ENCODE results near the gene CLCN1. TPM values are rescaled to one million over a fixed set of nuclear protein-coding genes. Genes with fewer than 3 reads are reported as not detected.

The CLCN1 gene
- total and polyA plus RNA-seq, 12 donors = under 0.01 to 0.32 (median 0.12) TPM; not detected in 8

- peaks cover 4 to 27% of the 10 kb centered on the region in 2 donors for H3K4me1 ChIP-seq (replicated peaks in 1 of 2)
- no peak overlapping the region for H3K27ac ChIP-seq
- intact Hi-C loops (cut with DNase I) = no loop called here
Observed at GRCh38 chr7:143285806-143286521, 29.9 kb upstream of the CLCN1 start.

DNA sequence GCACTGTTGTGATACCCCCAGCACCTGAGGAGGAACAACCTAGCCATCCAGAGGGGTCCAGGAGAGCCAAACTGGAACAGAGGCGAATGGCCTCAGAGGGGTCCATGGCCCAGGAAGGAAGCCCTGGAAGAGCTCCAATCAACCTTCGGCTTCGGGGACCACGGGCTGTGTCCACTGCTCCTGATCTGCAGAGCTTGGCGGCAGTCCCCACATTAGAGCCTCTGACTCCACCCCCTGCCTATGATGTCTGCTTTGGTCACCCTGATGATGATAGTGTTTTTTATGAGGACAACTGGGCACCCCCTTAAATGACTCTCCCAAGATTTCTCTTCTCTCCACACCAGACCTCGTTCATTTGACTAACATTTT lies 29.4 kb upstream of the CLCN1 start:
- intact Hi-C loops (cut with DNase I) = no loop called here
- H3K27me3 ChIP-seq = no peaks in the 10 kb centered on the region
- WGBS, 4 donors = 95 to 100% (median 97%) methylated on average over 5 to 6 of the region's 6 CpGs

More at GRCh38 chr7:143285806-143286521, 29.9 kb upstream of the CLCN1 start:
- H3K36me3 ChIP-seq (replicated peaks in 1 of 2) = no peaks in the 10 kb centered on the region
- no peak for TF ChIP-seq POLR2A (IDR thresholded peaks at IDR 0.05)
- TF ChIP-seq, protein P1, sequence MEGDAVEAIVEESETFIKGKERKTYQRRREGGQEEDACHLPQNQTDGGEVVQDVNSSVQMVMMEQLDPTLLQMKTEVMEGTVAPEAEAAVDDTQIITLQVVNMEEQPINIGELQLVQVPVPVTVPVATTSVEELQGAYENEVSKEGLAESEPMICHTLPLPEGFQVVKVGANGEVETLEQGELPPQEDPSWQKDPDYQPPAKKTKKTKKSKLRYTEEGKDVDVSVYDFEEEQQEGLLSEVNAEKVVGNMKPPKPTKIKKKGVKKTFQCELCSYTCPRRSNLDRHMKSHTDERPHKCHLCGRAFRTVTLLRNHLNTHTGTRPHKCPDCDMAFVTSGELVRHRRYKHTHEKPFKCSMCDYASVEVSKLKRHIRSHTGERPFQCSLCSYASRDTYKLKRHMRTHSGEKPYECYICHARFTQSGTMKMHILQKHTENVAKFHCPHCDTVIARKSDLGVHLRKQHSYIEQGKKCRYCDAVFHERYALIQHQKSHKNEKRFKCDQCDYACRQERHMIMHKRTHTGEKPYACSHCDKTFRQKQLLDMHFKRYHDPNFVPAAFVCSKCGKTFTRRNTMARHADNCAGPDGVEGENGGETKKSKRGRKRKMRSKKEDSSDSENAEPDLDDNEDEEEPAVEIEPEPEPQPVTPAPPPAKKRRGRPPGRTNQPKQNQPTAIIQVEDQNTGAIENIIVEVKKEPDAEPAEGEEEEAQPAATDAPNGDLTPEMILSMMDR (IDR thresholded peaks at IDR 0.05) = no peak
- 84 to 95% (median 92%) methylated on average over 11 of the region's 11 CpGs for WGBS, 4 donors
- no peak for DNase-seq
- no peak overlapping the region for H3K4me3 ChIP-seq
- H3K27me3 ChIP-seq = no peaks in the 10 kb centered on the region
- H3K9me3 ChIP-seq (replicated peaks in 1 of 3) = no peaks in the 10 kb centered on the region

GRCh38 chr7:143287339-143287934 lies 28.5 kb upstream of the CLCN1 start:
- intact Hi-C loops (cut with DNase I) = no loop called here
- peak overlapping the region in 4 of 5 donors; percentile 21 to 53 (median 31) for H3K27ac ChIP-seq

More for the DNA sequence above, 29.4 kb upstream of the CLCN1 start:
- H3K27ac ChIP-seq = no peak overlapping the region
- H3K4me1 ChIP-seq (replicated peaks in 1 of 2) = peaks cover 4 to 29% of the 10 kb centered on the region in 2 donors
- no peak for DNase-seq
- TF ChIP-seq, protein P1 (IDR thresholded peaks at IDR 0.05) = no peak
- TF ChIP-seq POLR2A (IDR thresholded peaks at IDR 0.05) = no peak
- H3K36me3 ChIP-seq (replicated peaks in 1 of 2) = no peaks in the 10 kb centered on the region
- H3K4me3 ChIP-seq = no peak overlapping the region
- H3K9me3 ChIP-seq (replicated peaks in 1 of 3) = no peaks in the 10 kb centered on the region

More at GRCh38 chr7:143287339-143287934, 28.5 kb upstream of the CLCN1 start:
- H3K27me3 ChIP-seq = no peaks in the 10 kb centered on the region
- H3K9me3 ChIP-seq (replicated peaks in 1 of 3) = no peaks in the 10 kb centered on the region
- DNase-seq = peak in 1 of 7 donors; percentile 37
- H3K36me3 ChIP-seq (replicated peaks in 1 of 2) = peaks cover 0 to 7% of the 10 kb centered on the region in 2 donors
- H3K4me3 ChIP-seq = peak overlapping the region in 2 of 4 donors; percentile 5 to 99
- 76 to 83% (median 80%) methylated on average over 16 to 17 of the region's 17 CpGs for WGBS, 4 donors
- TF ChIP-seq, protein P1 (IDR thresholded peaks at IDR 0.05) = no peak
- TF ChIP-seq POLR2A (IDR thresholded peaks at IDR 0.05) = no peak
- H3K4me1 ChIP-seq (replicated peaks in 1 of 2) = peaks cover 4 to 29% of the 10 kb centered on the region in 2 donors
